Measurements from ENCODE around the gene CEP97. TPM values are rescaled to one million over a fixed set of nuclear protein-coding genes. Genes with fewer than 3 reads are reported as not detected.

CEP97 gene
- total and polyA plus RNA-seq, 2 experiments from 2014 or later, result 5.0 to 19.0 TPM

DNA sequence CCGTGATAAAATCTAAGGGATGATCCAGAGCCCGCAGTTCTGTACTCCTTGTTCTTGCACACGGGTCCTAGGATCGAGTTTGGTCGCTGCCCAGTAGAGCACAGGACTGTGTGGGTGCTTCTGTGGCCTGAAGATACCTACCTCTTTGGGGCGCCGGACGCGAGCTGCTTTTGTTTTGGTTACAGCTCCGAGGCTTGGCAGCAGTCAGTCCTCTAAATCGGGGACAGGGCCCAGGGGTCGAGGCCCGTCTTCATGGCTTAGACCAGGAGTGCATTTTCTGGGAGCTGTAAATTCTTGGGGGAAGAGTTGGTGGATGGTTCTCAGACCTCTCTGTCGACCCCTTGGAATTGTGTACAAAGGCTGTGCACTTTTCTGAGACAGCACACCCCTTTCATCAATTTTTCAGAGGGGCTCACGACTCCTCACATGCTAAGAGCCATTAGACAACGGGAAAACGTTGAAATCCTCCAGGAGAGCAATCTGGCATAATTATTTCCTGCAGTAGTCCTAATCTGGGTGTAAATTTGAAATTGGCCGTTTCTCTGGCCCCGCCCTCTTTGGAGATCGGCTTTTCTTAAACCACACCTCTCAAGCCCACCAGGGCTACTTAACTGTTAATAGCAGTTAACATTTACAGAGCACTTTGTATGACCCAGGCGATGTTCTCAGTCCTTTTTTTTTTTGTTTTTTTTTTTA is 928 bp downstream of the CEP97 start:
- DNase-seq (ENCODE audit: low spot score), result peak; percentile 58
- Mint-ChIP-seq H3K4me1 (no peaks in the 10 kb centered on the region; the same call in 2 of the 3 replicates), H3K27ac (peak overlapping the region; percentile 4; the same call in 1 of the 2 replicates), H3K9me3 (no peaks in the 10 kb centered on the region), H3K36me3 (ENCODE audit: low read depth) (peaks cover 18% of the 10 kb centered on the region; the same call in 2 of the 3 replicates), H3K4me3 (peak overlapping the region; percentile 100), H3K27me3 (ENCODE audit: insufficient read depth, low read depth, poor library complexity) (peaks cover 2% of the 10 kb centered on the region)
- Histone ChIP-seq H3K4me2 (peak overlapping the region; percentile 75), H3F3A (replicated peaks; ENCODE audit: low read depth) (peaks cover 6% of the 10 kb centered on the region; the same call in 1 of the 2 replicates), H4K20me1 (replicated peaks; ENCODE audit: insufficient read depth) (no peaks in the 10 kb centered on the region), H3K27me3 (ENCODE audit: insufficient read depth) (no peaks in the 10 kb centered on the region), H3K27ac (ENCODE audit: low read depth) (no peak overlapping the region), H3K9me2 (ENCODE audit: insufficient read depth) (no peaks in the 10 kb centered on the region), H3K4me1 (ENCODE audit: insufficient read depth) (no peaks in the 10 kb centered on the region), H2AFZ (peak overlapping the region; percentile 69), H3K36me3 (ENCODE audit: insufficient read depth) (peaks cover 3% of the 10 kb centered on the region; the same call in 1 of the 2 replicates), H3K4me3 (peak overlapping the region; percentile 90), H3K79me2 (replicated peaks; ENCODE audit: insufficient read depth) (peaks cover 6% of the 10 kb centered on the region; the same call in 1 of the 2 replicates)
- TF ChIP-seq EZH2 (IDR thresholded peaks at IDR 0.05; ENCODE audit: low read depth, unreplicated experiment) (no peak), ZNF331 (CRISPR knock-in tag; IDR thresholded peaks at IDR 0.05; ENCODE audit: low read depth) (no peak), ZNF114 (CRISPR knock-in tag; IDR thresholded peaks at IDR 0.05) (no peak), CREB1 (CRISPR knock-in tag; IDR thresholded peaks at IDR 0.05; ENCODE audit: low read depth) (no peak), NANOG (IDR thresholded peaks at IDR 0.05; ENCODE audit: borderline replicate concordance) (no peak), STAT1 (IDR thresholded peaks at IDR 0.05; ENCODE audit: unreplicated experiment) (no peak), POLR2AphosphoS5 (IDR thresholded peaks at IDR 0.05; ENCODE audit: low read depth) (no peak), EZH2phosphoT487 (IDR thresholded peaks at IDR 0.05; ENCODE audit: unreplicated experiment) (no peak), JUNB (IDR thresholded peaks at IDR 0.05; ENCODE audit: unreplicated experiment) (no peak)
- TF ChIP-seq, protein P1, sequence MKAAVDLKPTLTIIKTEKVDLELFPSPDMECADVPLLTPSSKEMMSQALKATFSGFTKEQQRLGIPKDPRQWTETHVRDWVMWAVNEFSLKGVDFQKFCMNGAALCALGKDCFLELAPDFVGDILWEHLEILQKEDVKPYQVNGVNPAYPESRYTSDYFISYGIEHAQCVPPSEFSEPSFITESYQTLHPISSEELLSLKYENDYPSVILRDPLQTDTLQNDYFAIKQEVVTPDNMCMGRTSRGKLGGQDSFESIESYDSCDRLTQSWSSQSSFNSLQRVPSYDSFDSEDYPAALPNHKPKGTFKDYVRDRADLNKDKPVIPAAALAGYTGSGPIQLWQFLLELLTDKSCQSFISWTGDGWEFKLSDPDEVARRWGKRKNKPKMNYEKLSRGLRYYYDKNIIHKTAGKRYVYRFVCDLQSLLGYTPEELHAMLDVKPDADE (IDR thresholded peaks at IDR 0.05), result no peak
- TF ChIP-seq, protein P2, sequence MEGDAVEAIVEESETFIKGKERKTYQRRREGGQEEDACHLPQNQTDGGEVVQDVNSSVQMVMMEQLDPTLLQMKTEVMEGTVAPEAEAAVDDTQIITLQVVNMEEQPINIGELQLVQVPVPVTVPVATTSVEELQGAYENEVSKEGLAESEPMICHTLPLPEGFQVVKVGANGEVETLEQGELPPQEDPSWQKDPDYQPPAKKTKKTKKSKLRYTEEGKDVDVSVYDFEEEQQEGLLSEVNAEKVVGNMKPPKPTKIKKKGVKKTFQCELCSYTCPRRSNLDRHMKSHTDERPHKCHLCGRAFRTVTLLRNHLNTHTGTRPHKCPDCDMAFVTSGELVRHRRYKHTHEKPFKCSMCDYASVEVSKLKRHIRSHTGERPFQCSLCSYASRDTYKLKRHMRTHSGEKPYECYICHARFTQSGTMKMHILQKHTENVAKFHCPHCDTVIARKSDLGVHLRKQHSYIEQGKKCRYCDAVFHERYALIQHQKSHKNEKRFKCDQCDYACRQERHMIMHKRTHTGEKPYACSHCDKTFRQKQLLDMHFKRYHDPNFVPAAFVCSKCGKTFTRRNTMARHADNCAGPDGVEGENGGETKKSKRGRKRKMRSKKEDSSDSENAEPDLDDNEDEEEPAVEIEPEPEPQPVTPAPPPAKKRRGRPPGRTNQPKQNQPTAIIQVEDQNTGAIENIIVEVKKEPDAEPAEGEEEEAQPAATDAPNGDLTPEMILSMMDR (conservative IDR thresholded peaks at IDR 0.05; ENCODE audit: low read depth in 2 of 2), result no peak
- TF ChIP-seq, protein P3, sequence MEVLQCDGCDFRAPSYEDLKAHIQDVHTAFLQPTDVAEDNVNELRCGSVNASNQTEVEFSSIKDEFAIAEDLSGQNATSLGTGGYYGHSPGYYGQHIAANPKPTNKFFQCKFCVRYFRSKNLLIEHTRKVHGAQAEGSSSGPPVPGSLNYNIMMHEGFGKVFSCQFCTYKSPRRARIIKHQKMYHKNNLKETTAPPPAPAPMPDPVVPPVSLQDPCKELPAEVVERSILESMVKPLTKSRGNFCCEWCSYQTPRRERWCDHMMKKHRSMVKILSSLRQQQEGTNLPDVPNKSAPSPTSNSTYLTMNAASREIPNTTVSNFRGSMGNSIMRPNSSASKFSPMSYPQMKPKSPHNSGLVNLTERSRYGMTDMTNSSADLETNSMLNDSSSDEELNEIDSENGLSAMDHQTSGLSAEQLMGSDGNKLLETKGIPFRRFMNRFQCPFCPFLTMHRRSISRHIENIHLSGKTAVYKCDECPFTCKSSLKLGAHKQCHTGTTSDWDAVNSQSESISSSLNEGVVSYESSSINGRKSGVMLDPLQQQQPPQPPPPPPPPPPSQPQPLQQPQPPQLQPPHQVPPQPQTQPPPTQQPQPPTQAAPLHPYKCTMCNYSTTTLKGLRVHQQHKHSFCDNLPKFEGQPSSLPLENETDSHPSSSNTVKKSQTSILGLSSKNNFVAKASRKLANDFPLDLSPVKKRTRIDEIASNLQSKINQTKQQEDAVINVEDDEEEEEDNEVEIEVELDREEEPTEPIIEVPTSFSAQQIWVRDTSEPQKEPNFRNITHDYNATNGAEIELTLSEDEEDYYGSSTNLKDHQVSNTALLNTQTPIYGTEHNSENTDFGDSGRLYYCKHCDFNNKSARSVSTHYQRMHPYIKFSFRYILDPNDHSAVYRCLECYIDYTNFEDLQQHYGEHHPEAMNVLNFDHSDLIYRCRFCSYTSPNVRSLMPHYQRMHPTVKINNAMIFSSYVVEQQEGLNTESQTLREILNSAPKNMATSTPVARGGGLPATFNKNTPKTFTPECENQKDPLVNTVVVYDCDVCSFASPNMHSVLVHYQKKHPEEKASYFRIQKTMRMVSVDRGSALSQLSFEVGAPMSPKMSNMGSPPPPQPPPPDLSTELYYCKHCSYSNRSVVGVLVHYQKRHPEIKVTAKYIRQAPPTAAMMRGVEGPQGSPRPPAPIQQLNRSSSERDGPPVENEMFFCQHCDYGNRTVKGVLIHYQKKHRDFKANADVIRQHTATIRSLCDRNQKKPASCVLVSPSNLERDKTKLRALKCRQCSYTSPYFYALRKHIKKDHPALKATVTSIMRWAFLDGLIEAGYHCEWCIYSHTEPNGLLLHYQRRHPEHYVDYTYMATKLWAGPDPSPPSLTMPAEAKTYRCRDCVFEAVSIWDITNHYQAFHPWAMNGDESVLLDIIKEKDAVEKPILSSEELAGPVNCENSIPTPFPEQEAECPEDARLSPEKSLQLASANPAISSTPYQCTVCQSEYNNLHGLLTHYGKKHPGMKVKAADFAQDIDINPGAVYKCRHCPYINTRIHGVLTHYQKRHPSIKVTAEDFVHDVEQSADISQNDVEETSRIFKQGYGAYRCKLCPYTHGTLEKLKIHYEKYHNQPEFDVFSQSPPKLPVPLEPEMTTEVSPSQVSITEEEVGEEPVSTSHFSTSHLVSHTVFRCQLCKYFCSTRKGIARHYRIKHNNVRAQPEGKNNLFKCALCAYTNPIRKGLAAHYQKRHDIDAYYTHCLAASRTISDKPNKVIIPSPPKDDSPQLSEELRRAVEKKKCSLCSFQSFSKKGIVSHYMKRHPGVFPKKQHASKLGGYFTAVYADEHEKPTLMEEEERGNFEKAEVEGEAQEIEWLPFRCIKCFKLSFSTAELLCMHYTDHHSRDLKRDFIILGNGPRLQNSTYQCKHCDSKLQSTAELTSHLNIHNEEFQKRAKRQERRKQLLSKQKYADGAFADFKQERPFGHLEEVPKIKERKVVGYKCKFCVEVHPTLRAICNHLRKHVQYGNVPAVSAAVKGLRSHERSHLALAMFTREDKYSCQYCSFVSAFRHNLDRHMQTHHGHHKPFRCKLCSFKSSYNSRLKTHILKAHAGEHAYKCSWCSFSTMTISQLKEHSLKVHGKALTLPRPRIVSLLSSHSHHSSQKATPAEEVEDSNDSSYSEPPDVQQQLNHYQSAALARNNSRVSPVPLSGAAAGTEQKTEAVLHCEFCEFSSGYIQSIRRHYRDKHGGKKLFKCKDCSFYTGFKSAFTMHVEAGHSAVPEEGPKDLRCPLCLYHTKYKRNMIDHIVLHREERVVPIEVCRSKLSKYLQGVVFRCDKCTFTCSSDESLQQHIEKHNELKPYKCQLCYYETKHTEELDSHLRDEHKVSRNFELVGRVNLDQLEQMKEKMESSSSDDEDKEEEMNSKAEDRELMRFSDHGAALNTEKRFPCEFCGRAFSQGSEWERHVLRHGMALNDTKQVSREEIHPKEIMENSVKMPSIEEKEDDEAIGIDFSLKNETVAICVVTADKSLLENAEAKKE (CRISPR knock-in tag; IDR thresholded peaks at IDR 0.05), result no peak
- TF ChIP-seq, protein P4, sequence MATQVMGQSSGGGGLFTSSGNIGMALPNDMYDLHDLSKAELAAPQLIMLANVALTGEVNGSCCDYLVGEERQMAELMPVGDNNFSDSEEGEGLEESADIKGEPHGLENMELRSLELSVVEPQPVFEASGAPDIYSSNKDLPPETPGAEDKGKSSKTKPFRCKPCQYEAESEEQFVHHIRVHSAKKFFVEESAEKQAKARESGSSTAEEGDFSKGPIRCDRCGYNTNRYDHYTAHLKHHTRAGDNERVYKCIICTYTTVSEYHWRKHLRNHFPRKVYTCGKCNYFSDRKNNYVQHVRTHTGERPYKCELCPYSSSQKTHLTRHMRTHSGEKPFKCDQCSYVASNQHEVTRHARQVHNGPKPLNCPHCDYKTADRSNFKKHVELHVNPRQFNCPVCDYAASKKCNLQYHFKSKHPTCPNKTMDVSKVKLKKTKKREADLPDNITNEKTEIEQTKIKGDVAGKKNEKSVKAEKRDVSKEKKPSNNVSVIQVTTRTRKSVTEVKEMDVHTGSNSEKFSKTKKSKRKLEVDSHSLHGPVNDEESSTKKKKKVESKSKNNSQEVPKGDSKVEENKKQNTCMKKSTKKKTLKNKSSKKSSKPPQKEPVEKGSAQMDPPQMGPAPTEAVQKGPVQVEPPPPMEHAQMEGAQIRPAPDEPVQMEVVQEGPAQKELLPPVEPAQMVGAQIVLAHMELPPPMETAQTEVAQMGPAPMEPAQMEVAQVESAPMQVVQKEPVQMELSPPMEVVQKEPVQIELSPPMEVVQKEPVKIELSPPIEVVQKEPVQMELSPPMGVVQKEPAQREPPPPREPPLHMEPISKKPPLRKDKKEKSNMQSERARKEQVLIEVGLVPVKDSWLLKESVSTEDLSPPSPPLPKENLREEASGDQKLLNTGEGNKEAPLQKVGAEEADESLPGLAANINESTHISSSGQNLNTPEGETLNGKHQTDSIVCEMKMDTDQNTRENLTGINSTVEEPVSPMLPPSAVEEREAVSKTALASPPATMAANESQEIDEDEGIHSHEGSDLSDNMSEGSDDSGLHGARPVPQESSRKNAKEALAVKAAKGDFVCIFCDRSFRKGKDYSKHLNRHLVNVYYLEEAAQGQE (IDR thresholded peaks at IDR 0.05; ENCODE audit: unreplicated experiment), result no peak
- ATAC-seq, result peak; percentile 28
